Astrocyte of the cerebellum (primary cell): Measurements from ENCODE around the gene RPS15.

ENCODE experiments used
- DNase-seq: peaks from one replicate; pipeline ENCODE4 v3.0.0-alpha.2; 2011; ENCODE audit warnings: low read depth
- H3K4me3 ChIP-seq: 2 replicates; pipeline ENCODE4 v1.5.1; 2011; ENCODE audit warnings: mild to moderate bottlenecking, low read depth, low read length, moderate library complexity
- CTCF ChIP-seq: IDR thresholded peaks from 2 replicates; pipeline ENCODE4 v1.5.1; 2012; ENCODE audit warnings: low read length, low read depth, moderate library complexity, mild to moderate bottlenecking; ENCODE audit errors: missing control alignments
- in situ Hi-C: cut with HindIII; loops from 2 replicates; pipeline ENCODE4 v1.10.0; 2017; ENCODE audit warnings: low sequenced_read_pairs

Gene RPS15

DNA sequence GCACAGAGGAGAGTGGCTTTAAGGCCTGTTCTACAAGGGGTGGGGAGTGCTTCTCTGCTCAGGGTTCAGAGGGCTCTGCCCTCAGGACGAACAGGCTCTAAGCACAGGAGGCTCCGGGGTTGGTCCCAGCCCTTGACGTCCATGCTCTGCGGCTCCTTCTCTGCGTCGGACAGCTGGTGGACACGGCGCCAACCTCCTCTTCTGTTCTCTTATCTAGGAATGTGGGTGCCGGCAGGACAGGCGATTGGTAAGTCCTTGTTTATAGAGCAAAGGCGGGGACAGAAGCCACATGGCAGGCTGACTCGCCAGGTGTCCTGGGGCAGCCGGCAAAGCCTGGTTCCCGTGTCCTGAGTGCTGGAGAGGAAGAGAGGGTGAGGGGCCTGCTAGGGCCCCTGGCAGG lies 8.4 kb upstream of the RPS15 start:
- TF ChIP-seq CTCF: no peak
- in situ Hi-C loops: no loop called here
- no peak overlapping the region for H3K4me3 ChIP-seq
- DNase-seq: no peak

GRCh38 chr19:1430246-1430645 lies 8.0 kb upstream of the RPS15 start:
- no peak for TF ChIP-seq CTCF
- no peak for DNase-seq
- H3K4me3 ChIP-seq: no peak overlapping the region
- in situ Hi-C loops: no loop called here

GRCh38 chr19:1431759-1432506 lies 6.3 kb upstream of the RPS15 start:
- H3K4me3 ChIP-seq: no peak overlapping the region
- TF ChIP-seq CTCF: no peak
- no peak for DNase-seq
- in situ Hi-C loops: no loop called here

- H3K4me3 ChIP-seq: no peak overlapping the region
- no peak for DNase-seq
- in situ Hi-C loops: no loop called here
- TF ChIP-seq CTCF: no peak
Measured at GRCh38 chr19:1432507-1432887, 5.7 kb upstream of the RPS15 start.

DNA sequence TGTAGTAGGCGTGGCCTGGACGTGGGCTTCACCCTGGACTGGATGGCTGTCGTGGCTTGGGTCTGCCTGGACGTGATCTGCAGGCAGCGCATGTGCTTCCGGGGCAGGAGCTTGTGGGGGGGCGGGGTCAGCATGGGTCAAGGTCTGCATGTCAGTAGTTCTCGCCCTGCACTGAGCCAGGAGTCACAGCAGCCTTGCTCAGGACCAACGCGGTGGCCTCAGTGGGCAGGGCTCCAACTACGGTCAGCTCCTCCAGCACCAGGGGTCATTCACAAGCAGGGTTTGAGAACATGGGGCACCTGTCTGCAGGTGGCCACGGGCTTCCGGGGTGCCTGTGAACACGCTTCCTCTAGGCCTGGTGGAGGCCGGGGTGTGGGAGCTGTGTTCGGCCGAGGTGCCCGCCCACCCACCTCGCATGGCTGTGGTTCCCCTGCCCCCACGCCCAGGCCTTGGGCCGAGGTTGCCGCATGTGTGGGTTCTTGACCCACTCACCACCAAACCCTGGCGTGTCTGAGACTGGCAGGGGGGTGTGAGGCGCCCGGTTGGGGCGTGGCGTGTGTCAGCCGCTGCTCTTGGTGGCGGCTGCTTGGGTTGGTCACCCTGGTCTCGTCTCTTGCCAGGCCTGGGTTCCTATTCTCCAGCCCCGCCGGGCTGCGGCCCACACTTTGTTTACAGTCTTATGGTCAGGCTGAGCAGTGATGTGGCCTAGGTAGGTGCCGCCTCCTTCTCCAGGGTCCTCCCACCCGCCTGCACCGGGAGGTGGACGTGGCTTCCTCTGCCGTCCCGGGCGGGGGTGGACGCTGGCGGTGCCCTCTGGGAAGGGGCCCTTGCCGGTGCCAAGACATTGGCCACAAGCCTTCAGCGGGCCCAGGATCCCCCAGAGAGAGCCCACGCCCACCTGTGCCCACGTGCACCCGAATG lies 4.8 kb upstream of the RPS15 start:
- TF ChIP-seq CTCF: no peak
- in situ Hi-C loops: no loop called here
- H3K4me3 ChIP-seq: no peak overlapping the region

GRCh38 chr19:1434040-1434366 lies 4.2 kb upstream of the RPS15 start:
- no peak overlapping the region for H3K4me3 ChIP-seq
- in situ Hi-C loops: no loop called here
- no peak for DNase-seq
- no peak for TF ChIP-seq CTCF

More for the DNA sequence above, 4.8 kb upstream of the RPS15 start:
- no peak for DNase-seq
